ENCODE measurements around the gene H6PD. TPM values are rescaled to one million over a fixed set of nuclear protein-coding genes. Genes with fewer than 3 reads are reported as not detected.
"Not testable (repeated sequence)": the region's sequence is repeated elsewhere in the genome, so short reads cannot be mapped to it uniquely, and the experiment has no call there.

The H6PD gene
- total RNA-seq, 4 donors from 2014 or later, result 37.3 to 65.1 (median 44.4) TPM

DNA sequence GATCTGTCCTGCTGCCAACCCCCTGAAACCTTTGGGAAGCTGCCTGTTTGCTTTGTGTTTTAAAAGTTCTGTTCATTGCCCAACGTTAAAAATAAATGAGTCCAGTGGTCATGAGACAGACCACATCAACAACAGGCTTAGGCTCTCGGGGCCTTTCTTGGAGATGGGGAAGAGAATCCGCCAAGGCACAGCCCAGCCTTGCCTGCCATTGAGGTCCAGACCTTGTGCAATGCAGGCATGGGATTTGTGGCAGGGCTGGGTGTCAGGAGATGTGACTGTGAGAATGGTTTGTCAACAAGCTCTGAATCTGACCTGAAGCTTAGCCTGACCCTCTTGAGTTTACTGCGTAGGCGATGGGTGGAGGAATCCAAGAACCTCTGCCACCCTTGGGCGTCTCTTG is 62.3 kb downstream of the H6PD start:
- no peaks in the 10 kb centered on the region for H3K36me3 ChIP-seq
- in situ Hi-C loops (cut with MboI; ENCODE audit: low sequenced_read_pairs in 4 of 4) (no loop called here), intact Hi-C loops (cut with DNase I; ENCODE audit: low total_unique reads) (no loop called here)
- H3K4me3 ChIP-seq, result no peak overlapping the region
- H3K27ac ChIP-seq, result peak overlapping the region; percentile 14 to 95 (median 37)
- H3K27me3 ChIP-seq, result no peaks in the 10 kb centered on the region
- peak; percentile 62 to 80 for DNase-seq
- no peaks in the 10 kb centered on the region for H3K9me3 ChIP-seq
- ATAC-seq, result peak; percentile 15 to 20
- TF ChIP-seq POLR2A (IDR thresholded peaks at IDR 0.05), result no peak
- TF ChIP-seq, protein P1, sequence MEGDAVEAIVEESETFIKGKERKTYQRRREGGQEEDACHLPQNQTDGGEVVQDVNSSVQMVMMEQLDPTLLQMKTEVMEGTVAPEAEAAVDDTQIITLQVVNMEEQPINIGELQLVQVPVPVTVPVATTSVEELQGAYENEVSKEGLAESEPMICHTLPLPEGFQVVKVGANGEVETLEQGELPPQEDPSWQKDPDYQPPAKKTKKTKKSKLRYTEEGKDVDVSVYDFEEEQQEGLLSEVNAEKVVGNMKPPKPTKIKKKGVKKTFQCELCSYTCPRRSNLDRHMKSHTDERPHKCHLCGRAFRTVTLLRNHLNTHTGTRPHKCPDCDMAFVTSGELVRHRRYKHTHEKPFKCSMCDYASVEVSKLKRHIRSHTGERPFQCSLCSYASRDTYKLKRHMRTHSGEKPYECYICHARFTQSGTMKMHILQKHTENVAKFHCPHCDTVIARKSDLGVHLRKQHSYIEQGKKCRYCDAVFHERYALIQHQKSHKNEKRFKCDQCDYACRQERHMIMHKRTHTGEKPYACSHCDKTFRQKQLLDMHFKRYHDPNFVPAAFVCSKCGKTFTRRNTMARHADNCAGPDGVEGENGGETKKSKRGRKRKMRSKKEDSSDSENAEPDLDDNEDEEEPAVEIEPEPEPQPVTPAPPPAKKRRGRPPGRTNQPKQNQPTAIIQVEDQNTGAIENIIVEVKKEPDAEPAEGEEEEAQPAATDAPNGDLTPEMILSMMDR (IDR thresholded peaks at IDR 0.05 in 4 of 5, conservative IDR thresholded peaks at IDR 0.05 in 1 of 5), result no peak
- peaks cover 12 to 43% of the 10 kb centered on the region in 2 donors for H3K4me1 ChIP-seq

DNA sequence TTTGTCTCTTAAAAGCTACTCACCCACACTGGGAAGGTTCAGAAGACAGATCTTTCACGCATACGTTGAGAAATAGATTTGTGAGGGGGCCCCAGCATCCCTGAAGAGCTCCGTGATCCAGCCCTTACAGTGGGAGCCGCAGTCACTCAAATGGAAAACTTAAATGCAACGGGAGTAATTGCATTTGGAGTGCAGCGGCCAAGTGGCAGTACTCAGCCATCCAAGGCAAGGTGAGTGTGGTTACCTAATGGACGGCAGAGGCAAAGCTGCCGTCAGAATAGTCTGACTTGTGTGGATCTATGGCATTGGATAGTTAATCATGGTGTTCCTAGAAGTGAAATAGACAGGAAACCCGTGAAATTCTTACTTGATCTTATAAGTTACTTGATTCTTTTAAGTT is 63.3 kb downstream of the H6PD start:
- Histone ChIP-seq H3K4me1 (peaks cover 20 to 51% of the 10 kb centered on the region in 2 donors), H3K9me3 (no peaks in the 10 kb centered on the region), H3K36me3 (no peaks in the 10 kb centered on the region), H3K27ac (peak overlapping the region in 2 of 4 donors; percentile 29 to 52), H3K4me3 (no peak overlapping the region), H3K27me3 (no peaks in the 10 kb centered on the region)
- ATAC-seq (no peak), DNase-seq (no peak)
- in situ Hi-C loops (cut with MboI; ENCODE audit: low sequenced_read_pairs in 4 of 4), result no loop called here
- intact Hi-C loops (cut with DNase I; ENCODE audit: low total_unique reads), result no loop called here
- TF ChIP-seq POLR2A (IDR thresholded peaks at IDR 0.05), result no peak
- TF ChIP-seq, protein P1 (IDR thresholded peaks at IDR 0.05 in 4 of 5, conservative IDR thresholded peaks at IDR 0.05 in 1 of 5), result no peak

DNA sequence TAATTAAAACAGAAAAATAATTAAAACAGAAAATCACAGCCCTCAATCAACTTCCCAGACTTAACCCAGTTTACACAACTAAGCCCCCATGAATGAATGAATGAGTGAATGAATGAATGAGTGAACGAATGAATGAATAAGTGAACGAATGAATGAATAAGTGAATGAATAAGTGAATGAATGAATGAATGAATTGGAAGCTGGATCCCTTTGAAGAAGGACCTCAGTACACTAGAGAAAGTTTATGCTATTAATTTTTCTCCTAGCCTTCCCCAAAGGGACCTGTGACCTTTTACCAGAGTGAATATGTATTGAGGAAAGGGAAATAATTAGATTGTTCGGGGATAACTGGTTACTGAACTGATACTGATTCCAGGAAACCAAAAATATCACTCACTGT is 63.7 kb downstream of the H6PD start:
- Histone ChIP-seq H3K36me3 (no peaks in the 10 kb centered on the region), H3K4me1 (peaks cover 25 to 55% of the 10 kb centered on the region in 2 donors), H3K27me3 (no peaks in the 10 kb centered on the region), H3K27ac (no peak overlapping the region), H3K4me3 (no peak overlapping the region), H3K9me3 (no peaks in the 10 kb centered on the region)
- intact Hi-C loops (cut with DNase I; ENCODE audit: low total_unique reads), result no loop called here
- ATAC-seq (no peak), DNase-seq (no peak)
- in situ Hi-C loops (cut with MboI; ENCODE audit: low sequenced_read_pairs in 4 of 4), result no loop called here
- TF ChIP-seq POLR2A (IDR thresholded peaks at IDR 0.05), result no peak
- TF ChIP-seq, protein P1 (IDR thresholded peaks at IDR 0.05 in 4 of 5, conservative IDR thresholded peaks at IDR 0.05 in 1 of 5), result no peak

DNA sequence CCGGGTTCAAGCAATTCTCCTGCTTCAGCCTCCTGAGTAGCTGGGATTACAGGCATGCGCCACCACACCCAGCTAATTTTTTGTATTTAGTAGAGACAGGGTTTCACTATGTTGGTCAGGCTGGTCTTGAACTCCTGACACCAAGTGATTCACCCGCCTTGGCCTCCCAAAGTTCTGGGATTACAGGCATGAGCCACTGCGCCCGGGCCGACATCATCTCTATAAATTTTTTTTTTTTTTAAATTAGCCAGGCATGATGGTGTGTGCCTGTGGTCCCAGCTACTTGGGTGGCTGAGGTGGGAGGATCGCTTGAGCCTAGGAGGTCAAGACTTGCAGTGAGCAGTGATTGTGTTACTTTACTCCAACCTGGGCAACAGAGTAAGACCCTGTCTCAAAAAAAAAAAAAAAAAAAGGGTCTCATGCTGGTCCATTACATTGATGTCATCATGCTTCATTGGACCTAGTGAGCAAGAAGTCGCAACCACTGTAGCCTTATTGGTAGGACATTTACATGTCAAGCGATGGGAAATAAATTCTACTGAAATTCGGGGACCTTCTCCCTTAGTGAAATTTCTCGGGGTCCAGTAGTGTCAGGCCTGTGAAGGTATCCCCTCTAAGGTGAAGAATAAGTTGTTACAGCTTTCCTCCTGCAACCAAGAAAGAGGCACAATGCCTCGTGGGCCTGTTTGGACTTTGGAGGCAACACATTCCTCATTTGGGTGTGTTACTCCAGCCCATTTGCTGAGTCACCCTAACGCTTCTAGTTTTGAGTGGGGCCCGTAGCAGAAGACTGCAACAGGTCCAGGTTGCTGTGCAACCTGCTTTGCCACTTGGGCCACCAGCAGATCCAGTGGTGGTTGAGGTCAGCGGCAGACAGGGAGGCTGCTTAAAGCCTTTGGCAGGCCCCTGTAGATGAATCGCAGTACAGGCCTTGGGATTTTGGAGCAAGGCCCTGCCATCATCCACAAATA is 65.3 kb downstream of the H6PD start:
- intact Hi-C loops (cut with DNase I; ENCODE audit: low total_unique reads); DNase-seq: not testable (repeated sequence)
- H3K4me1 ChIP-seq, result peaks cover 26 to 57% of the 10 kb centered on the region in 2 donors

DNA sequence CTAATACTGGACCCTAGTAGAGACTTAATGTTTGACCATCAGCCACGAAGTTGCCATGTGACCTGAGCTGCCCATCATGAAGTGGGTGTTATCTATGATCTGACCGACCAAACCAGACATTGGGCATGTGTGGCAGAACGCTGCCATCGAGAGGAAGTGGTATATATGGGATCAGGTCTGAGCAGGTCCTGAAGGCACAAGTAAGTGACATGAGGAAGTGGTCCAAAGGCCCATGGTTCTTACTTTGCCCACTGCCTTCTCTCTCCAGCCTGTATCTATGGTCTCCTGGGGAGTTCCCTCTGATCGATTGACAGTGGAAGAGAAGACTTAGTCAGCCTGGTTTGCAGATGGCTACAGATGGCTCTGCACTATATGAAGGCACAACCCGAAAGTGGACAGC is 66.0 kb downstream of the H6PD start:
- Histone ChIP-seq H3K4me3 (no peak overlapping the region), H3K9me3 (no peaks in the 10 kb centered on the region), H3K4me1 (peaks cover 32 to 61% of the 10 kb centered on the region in 2 donors), H3K27ac (no peak overlapping the region), H3K27me3 (no peaks in the 10 kb centered on the region), H3K36me3 (no peaks in the 10 kb centered on the region)
- TF ChIP-seq, protein P1 (IDR thresholded peaks at IDR 0.05 in 4 of 5, conservative IDR thresholded peaks at IDR 0.05 in 1 of 5), result no peak
- TF ChIP-seq POLR2A (IDR thresholded peaks at IDR 0.05), result no peak
- DNase-seq (no peak), ATAC-seq (no peak)
- intact Hi-C loops (cut with DNase I; ENCODE audit: low total_unique reads), result no loop called here
- in situ Hi-C loops (cut with MboI; ENCODE audit: low sequenced_read_pairs in 4 of 4), result loop anchor here in 1 of 4 donors (10.0 kb wide), 1 partner anchor 74 kb away; no protein-coding TSS in a partner anchor

More for the DNA sequence above, 65.3 kb downstream of the H6PD start:
- peak overlapping the region in 1 of 4 donors; percentile 20 for H3K27ac ChIP-seq
- H3K4me3 ChIP-seq, H3K36me3 ChIP-seq, H3K9me3 ChIP-seq, H3K27me3 ChIP-seq, ATAC-seq: not testable (repeated sequence)
- in situ Hi-C loops (cut with MboI; ENCODE audit: low sequenced_read_pairs in 4 of 4), result loop anchor here in 1 of 4 donors (10.0 kb wide), 1 partner anchor 75 kb away; no protein-coding TSS in a partner anchor

Measured in gastrocnemius medialis (tissue), 4 donors.